CD4-positive, alpha-beta T cell treated with Interleukin-6 for 4 hours (primary cell): Measurements from ENCODE around the gene BLCAP.
"Not testable (repeated sequence)": the region's sequence is repeated elsewhere in the genome, so short reads cannot be mapped to it uniquely, and the experiment has no call there.

Experiments
- DNase-seq: peaks from one replicate; pipeline ENCODE4 v3.0.0-alpha.2; 2020; ENCODE audit warnings: mixed read lengths

The BLCAP gene, protein sequence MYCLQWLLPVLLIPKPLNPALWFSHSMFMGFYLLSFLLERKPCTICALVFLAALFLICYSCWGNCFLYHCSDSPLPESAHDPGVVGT

GRCh38 chr20:37527638-37528445 is at the start of gene BLCAP:
Gene BLCAP (minus strand): TSS chr20:37527876. CDS start chr20:37519174, 8,702 bp downstream.
- DNase-seq, result peak; percentile 95

- DNase-seq, result not testable (repeated sequence)
Measured at GRCh38 chr20:37577436-37577835, 49.8 kb upstream of the BLCAP start.

- DNase-seq, result no peak
Measured at GRCh38 chr20:37576911-37577310, 49.2 kb upstream of the BLCAP start.

DNA sequence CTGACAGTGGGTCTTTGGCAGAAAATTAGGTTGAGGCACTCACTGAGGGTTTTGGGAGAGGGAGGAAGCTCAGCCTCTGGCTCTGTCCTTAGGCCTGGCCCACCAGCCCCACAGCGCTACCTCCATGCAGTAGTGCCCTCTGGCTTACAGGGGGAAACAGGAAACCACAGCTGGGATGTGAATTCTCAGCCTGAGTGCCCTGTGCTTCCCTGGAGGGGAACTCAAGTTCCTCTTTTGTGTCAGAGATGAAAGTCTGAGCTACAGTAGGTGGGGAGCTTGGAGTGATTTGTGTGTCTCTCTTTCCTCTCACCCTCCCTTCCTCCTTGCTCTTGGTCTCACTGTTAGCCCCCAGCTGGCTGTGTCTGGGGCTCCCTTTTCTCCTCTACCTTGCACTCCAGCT is 48.2 kb upstream of the BLCAP start:
- no peak for DNase-seq

DNA sequence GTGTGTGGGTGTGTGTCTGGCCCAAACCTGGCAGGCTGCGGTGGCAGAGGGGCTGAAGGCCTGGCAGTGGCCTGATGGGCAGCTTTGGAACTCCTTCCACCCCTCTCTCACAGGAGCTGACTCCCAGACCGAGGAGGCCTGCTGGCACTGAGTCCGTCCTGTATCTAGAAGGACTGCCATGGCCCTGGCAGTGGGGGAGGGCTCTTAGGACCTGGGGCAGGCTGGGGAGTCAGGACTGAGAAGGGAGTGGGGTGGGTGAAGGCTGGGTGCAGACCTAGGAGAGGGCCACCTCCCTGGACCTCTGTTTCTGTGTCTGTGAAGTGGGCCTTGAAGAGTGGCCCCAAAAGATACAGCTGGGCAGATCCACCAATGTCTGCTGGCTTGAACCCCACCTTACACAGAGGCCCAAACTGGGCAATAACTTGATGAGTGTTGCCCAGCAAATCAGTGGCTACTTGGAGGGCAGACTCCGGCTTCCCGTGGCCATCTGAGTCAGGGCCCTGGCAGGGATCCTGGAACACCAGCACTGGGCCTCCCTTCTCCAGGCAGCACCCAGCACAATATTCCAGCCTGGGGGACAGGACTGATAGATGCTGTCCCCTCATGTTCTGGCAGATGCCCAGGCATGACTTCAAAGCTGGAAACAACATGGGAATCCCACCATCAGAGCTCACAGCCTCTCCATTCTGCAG is 46.7 kb upstream of the BLCAP start:
- no peak for DNase-seq

DNA sequence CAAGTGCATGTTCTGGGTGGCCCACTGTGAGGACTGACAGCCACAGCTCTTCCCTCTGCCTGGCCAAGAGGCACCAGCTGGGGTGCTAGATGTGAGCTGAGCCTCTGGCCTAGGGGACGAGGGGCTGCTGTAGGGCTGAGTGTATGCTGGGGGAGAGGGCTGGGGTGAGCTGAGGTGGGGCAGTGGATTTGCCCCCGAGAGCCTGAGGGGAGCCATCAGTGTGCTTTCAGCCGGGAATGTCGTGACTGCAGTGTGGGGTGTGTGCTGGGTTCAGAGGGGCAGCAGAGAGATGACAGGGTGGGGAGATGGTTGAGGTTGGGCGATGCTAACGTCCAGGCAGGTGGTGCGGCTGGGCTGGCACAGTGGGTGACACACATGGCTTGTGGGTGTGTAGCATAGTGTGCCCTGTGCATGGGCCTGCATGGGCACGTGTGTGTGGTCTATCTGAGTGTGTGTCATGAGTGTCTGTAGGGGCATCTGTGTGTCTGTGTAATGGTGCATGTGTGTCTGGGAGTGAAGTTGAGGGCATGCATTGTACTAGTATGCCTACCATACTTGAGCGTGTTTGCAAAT is 46.0 kb upstream of the BLCAP start:
- no peak for DNase-seq

DNA sequence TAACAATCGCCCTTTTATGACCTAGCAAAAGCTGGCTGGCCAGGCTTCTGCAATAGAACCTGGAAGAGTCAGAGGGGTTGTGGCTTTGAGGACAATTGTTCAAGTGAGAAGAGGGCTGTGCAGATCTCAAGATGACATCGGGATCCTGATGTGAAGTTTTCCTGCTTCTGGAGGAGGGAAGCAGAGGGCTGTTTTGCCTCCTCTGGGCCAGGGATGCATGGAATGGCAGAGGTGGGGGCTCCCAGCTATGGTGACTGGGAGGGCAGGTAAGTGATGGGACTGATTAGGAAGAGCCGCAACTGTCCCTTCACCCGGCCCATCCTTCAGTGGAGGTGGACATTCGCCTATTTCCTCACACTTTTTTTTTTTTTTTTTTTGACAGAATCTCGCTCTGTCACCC is 43.4 kb upstream of the BLCAP start:
- DNase-seq, result no peak

DNA sequence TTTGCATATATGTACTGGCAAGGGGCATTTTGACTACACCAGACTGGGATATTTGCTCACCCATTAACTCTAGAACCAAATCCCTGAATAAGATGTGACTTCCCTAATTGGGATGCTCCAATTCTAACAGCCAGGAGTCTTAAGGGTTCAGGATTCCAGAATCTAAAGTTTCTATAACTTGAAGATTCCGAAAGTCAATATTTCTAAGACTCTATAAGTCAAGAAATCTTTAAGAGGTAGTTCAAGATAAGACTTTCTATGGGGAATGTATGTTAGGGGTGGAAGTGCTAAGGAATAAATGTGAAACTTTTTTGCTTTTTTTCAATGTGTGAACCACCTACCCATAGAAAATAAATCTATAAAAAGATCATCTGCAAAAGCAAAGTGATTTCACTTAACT is 42.7 kb upstream of the BLCAP start:
- no peak for DNase-seq

GRCh38 chr20:37567671-37568588 is 40.3 kb upstream of the BLCAP start:
- no peak for DNase-seq

GRCh38 chr20:37567331-37567665 is 39.6 kb upstream of the BLCAP start:
- no peak for DNase-seq

DNA sequence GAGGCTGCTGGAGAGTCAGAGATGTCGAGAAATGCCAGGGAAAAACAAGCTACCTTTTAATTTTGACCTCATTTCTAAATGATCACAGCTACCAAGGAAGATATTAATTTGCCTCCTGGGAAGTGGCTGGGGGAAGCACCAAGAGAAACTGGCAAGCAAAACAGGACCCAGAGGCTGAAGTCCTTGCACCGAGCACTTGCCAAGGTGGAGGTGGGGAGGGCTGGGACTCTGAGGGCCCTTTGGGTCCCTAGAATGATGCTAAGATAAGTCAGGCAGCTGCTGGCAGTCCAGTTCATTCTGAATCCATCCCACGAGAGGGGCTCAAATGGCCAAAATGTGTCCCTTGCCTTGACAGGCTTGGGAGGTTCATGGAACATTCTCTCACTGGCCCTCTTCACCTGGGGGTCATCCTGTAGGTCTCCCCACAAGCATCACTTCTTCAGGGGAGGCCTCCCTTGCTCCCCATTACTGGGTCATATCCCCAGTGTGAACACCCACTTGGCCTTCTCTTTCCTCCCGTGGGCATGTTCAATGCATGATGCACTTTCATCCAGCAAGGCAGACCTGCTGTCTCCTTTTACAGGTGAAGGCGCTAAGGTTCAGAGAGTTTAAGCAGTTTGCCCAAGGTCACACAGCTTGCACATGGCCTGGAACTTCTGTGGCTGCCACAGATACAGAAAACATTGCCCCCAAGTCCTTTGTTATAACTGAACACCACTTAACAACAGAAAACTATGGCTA is 39.1 kb upstream of the BLCAP start:
- DNase-seq, result no peak

GRCh38 chr20:37565134-37565811 is 37.6 kb upstream of the BLCAP start:
- DNase-seq, result no peak

GRCh38 chr20:37564388-37565133 is 36.9 kb upstream of the BLCAP start:
- DNase-seq, result peak; percentile 31

DNA sequence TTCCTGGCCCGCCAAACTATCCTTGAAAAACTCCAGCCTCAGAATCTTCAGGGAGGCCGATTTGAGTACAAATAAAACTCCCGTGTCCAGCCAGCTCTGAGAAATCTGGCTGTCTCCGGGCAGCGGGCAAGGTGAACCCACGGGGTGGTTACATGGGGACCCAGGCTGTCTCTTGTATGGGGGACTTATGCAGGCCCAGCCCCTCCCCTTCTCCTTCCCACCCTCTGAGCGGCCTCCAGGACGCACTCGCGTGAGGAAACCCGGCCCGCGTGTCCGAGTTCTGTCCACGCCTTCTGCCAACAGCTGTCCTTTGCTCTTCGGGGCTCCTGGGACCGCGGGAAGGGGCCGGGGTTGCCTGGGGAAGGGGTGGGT is 36.3 kb upstream of the BLCAP start:
- DNase-seq, result no peak

DNA sequence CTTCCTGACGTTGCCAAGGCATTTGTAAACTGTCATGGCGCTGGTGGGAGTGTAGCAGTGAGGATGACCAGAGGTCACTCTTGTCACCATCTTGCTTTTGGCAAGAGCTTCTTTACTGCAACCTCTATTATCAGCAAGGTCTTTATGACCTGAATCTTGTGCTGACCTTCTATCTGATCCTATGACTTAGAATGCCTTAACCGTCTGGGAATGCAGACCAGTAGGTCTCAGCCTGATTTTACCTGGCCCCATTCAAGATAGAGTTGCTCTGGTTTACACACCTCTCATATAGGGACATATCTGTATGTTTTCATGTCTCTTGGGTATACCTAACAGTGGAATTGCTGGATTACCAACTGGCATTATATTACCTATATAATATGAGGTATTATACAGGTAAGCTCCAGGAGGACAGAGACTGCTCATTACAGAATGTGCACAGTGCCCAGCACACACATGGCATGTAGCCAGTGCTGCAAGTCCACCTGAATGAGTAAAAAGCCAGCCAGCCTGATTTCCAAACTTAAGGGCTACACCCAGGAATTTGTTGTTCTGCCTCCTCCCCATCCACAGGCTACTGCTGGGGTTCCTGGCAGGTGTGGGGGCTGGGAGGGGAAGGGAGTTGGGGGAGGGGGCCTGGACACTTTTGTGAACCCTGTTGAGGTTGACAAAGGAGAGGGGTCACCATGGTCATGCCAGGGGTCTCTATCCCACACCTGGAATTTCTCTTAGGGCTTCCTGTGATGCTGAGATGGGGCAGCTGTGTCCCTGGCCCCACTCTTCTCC is 35.2 kb upstream of the BLCAP start:
- DNase-seq, result no peak

DNA sequence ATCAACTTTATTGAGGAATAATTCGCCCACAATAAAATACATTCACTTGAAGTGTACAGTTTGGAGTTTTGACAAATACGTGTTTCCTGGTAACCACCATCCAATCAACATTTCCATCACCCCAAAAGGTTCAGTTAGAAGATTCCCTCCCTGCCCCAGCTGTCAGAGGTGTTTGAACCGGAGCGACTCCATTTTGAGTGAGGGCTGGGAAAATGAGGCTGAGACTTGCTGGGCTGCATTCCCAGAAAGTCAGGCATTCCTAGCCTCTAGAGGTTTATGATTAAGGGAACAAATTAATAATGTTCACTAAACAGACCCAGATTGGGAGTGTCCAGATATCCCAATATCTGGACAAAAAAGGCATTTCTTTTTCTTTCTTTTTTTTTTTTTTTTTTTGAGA is 33.0 kb upstream of the BLCAP start:
- DNase-seq, result no peak

GRCh38 chr20:37559312-37560027 is 31.8 kb upstream of the BLCAP start:
- no peak for DNase-seq

- DNase-seq, result no peak
Measured at GRCh38 chr20:37558779-37559178, 31.1 kb upstream of the BLCAP start.

DNA sequence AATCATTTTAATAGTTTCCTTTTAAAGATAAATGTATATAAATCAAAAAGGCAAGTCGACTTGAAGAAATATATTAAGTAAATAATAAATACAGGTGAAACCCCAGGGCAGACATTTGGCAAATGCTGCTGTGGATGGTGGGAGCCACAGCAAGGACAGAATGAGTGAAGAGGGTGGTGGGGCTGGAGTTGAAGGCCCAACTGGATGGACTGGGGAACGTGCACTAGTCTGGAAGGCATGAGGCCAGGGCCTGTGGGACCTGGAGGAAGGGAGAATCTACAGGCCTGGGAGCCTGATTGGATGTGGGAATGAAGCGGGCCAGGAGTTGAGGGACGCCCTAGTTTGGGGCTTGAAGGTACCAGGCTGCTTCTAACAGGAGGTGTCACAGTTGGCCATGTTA is 30.6 kb upstream of the BLCAP start:
- DNase-seq, result no peak
